AG08396 (cell line): ENCODE measurements around the gene KCMF1.

Experiments
- DNase-seq: peaks from one replicate; pipeline ENCODE4 v3.0.0; 2012; ENCODE audit warnings: low spot score, mixed read lengths

Gene KCMF1

DNA sequence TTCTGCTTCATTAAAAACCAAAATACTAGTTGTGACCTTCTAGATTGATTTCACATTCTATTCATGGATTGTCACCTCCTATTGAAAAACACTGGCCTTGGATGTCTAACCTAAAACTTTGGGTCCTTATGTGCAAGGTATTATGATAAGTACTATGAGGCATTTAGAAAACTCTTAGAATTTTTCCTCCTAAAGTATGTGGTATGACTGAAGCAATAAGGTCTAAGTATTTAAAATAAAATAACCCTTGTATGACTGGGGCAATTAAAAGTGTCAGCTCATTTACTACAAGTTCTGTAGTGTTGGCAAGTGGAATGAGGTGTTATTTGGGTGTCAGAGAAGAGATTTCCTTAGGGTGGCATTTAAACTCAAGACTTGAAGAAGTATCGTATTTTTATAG, 15.1 kb downstream of the KCMF1 start:
- DNase-seq = no peak

GRCh38 chr2:84989422-84989821, 18.5 kb downstream of the KCMF1 start:
- DNase-seq = no peak

GRCh38 chr2:84989927-84990326, 19.0 kb downstream of the KCMF1 start:
- DNase-seq = no peak

GRCh38 chr2:84991404-84992160, 20.6 kb downstream of the KCMF1 start:
- DNase-seq = peak; percentile 65

GRCh38 chr2:84995826-84996225, 24.9 kb downstream of the KCMF1 start:
- no peak for DNase-seq

DNA sequence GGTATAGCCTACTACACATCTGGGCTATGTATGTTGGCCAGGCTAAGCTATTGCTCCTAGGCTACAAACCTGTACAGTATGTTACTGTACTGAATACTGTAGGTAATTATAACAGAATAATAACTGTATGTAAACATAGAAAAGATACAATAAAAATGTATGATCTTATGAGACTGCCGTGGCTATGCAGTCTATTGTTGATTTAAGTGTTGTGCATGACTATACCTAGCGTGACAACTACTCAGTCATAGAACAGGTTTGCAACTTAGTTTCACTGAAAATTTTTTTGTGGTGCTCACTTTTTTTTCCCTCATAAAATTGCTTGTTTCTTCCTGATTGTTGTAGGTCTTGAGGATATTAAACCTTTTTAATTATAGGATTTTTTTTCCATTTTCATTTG, 25.9 kb downstream of the KCMF1 start:
- DNase-seq = no peak

- DNase-seq = no peak
These were observed 28.6 kb downstream of the KCMF1 start for GRCh38 chr2:84999553-84999955.

GRCh38 chr2:85001595-85001994, 30.6 kb downstream of the KCMF1 start:
- DNase-seq = no peak

DNA sequence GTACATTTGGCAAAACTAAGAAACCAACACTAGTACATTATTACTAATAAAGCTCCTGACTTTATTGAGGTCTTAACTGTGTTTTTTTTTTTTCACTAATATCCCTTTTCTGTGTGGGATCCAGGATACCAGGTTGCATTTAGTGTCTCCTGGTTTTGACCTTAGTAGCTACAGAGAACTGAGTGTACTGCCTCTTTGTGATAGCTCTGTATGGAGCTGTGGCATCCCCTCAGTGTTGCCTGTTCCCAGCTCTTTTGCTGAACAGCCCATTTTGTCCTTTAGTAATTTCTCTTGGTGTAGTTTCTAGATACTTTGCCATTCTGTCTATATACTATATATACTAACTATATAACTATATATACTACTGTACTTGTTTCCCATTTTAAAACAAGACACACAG, 31.6 kb downstream of the KCMF1 start:
- DNase-seq = no peak

DNA sequence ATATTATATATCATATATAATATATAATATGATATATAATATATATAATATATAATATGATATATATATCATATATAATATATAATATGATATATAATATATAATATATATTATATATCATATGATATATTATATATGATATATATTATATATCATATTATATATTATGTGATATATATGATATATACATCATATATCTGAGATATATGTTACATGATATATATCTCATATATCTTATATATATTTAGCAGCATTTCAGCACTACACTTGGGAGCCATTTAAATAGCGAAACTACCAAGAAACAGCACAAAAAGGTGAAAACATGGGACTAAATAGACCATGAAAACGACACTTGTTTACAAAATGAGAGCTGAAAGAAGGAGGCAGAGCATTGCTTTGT, 37.3 kb downstream of the KCMF1 start:
- no peak for DNase-seq

DNA sequence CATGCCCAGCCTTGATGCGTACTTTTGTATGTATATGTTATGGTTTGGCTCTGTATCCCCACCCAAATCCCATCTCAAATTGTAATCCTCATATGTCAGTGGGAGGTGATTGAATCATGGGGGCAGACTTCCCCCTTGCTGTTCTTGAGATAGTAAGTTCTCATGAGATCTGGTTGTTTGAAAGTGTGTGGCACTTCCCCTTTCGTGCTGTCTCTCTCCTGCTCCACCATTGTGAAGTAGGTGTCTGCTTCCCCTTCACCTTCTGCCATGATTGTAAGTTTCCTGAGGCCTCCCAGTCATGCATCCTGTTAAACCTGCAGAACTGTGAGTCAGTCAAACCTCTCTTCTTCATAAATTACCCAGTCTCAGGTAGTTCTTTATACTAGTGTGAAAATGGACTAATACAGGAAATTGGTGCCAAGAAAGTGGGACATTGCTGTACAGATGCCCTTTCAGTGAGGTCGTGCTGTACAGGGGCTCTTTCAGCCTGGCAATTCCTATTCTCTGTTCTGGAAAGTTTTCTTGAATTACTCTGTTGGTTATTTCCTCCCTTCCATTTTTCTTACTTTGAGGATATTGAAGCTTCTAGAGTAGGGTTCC, 38.2 kb downstream of the KCMF1 start:
- no peak for DNase-seq

DNA sequence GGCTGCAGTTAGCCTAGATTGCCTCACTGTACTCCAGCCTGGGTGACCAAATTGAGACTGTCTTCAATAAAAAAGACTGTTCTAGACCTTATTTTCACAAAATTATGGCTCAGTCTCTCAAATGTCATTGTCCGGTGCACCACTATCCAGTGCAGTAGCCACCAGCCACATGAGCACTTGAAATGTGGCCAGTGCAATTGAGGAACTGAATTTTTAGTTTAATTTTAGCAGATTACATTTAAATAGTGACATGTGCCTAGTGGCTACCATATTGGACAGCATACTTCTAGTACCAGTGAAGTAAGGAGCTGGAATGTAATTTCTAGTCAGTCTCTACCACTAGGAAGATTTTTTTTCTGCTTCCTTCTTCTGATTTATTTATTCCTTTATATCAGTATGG, 39.4 kb downstream of the KCMF1 start:
- DNase-seq = no peak

DNA sequence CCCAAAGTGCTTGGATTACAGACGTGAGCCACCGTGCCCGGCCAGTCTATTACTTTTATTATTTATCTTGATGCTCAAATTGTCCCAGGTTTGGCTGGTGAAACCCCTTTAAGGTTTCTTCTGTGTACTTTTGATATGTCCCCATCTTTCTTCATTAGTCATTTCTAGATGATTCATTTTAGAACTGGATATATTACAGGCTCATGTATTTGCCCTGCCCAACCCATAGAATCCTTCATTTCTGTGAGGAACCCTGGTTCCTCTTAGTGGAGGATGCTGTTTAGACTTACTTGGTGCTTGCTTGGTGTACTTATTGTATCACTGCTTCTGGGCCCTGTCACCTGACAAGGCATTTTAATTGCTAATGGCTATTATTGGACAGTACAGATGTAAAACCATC, 40.1 kb downstream of the KCMF1 start:
- no peak for DNase-seq

GRCh38 chr2:85011747-85012146, 40.8 kb downstream of the KCMF1 start:
- no peak for DNase-seq

DNA sequence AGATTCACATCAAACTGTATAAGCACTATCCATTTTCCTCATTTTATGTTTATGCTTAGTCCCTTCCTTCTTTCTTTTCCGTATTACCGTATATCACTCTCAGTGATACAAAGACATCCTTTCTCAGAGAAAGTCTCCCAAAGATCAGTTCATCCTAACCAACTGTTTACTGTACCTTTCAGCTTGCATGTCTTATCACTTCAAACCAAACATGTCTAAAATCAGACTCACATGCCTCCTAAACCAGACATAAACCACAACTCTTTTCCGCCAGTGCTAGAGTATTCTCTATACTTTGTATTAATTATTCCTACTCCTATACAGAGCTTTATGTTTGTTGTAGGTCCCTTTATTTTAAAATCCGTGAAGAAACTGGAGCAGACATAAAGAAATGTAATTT, 41.5 kb downstream of the KCMF1 start:
- DNase-seq = no peak

- no peak for DNase-seq
These were observed 41.9 kb downstream of the KCMF1 start for GRCh38 chr2:85012855-85013254.

DNA sequence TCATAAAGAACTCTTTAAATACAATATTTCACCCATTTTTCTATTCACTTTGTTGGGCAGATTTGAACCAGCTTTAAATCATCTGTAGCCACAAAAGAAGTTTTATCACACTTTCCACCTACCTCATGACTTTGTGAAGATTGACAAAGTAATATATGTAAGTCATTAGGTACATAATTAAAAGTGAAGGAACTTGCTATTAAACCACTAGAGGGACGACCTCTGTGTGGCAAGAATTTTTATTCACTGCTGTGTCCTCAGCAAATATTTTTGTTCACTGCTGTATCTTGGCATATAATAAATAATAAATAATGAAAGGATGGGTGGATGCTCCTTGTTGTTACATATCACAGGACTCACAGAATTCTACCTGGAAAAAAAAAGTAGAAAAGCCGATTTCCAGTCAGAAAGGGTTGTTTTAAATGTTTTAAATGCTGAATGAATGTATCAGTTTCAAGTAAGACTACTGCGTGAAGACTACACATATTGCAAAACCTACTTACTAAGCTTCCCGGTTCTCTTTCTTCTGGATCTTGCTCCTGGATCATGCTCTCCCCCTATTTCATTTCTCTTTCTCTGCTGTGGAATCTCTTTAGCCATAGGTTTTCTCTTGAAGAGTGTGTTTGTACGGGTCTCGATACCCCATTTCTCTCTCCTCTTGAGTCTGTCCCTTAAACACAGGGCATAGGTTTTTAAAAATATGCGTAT, 44.8 kb downstream of the KCMF1 start:
- DNase-seq = no peak

GRCh38 chr2:85016446-85016845, 45.5 kb downstream of the KCMF1 start:
- no peak for DNase-seq

GRCh38 chr2:85017411-85018048, 46.6 kb downstream of the KCMF1 start:
- DNase-seq = no peak

- DNase-seq = no peak
These were observed 47.1 kb downstream of the KCMF1 start for GRCh38 chr2:85018049-85018447.

GRCh38 chr2:85019121-85019520, 48.2 kb downstream of the KCMF1 start:
- no peak for DNase-seq

DNA sequence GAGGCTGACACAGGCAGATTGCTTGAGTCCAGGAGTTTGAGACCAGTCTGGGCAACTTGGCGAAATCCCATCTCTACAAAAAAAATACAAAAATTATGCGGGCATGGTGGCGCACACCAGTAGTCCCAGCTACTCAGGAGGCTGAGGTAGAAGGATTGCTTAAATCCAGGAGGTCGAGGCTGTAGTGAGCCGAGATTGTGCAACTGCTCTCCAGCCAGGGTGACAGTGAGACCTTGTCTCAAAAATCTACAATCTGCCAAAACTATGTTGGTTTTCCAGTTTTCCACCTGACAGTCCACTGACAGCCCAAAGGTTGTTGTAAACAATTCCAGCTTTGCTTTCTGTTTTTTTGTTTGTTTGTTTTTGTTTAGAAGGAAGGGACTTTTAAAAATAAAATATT, 51.3 kb downstream of the KCMF1 start:
- no peak for DNase-seq
